DMS 273 treated with DMSO at 0.1 percent for 48 hours (cell line): ENCODE results near the gene SDE2.
"Not testable (repeated sequence)": the region's sequence is repeated elsewhere in the genome, so short reads cannot be mapped to it uniquely, and the experiment has no call there.

ENCODE experiments used
- DNase-seq: peaks from one replicate; lab custom pipeline; 2025; lab: John Stamatoyannopoulos, UW

The SDE2 gene

DNA sequence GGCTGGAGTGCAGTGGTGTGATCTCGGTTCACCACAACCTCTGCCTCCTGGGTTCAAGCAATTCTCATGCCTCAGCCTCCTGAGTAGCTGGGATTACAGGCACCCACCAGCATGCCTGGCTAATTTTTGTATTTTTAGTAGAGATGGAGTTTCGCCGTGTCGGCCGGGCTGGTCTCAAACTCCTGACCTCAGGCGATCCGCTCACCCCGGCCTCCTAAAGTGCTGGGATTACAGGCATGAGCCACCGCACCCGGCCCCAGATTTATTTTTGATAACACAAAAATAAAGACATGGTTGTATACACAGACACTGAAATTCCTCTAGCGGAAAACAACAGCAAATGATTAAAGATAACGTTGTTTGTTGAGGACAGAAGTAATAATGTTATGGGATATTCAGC is 24.0 kb downstream of the SDE2 start:
- not testable (repeated sequence) for DNase-seq

DNA sequence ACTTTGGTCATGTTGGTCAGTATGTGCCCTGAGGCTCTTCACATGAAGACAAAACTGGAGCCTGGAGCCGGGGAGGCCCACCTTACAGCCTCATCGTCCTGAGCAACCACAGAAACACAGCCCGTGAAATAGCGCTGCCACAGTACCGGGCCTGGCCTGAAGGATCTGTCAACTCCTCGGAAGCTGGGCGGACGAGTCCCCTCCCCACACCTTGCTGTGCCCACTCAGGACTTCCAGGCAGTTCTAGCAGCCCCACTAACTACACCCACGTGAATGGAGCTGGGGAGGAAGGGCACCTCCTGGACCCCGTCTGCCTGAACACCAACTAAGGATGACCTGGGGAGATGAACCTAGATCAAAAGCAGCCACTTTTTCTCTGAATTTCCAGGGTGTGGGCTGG is 24.7 kb downstream of the SDE2 start:
- DNase-seq, result no peak

DNA sequence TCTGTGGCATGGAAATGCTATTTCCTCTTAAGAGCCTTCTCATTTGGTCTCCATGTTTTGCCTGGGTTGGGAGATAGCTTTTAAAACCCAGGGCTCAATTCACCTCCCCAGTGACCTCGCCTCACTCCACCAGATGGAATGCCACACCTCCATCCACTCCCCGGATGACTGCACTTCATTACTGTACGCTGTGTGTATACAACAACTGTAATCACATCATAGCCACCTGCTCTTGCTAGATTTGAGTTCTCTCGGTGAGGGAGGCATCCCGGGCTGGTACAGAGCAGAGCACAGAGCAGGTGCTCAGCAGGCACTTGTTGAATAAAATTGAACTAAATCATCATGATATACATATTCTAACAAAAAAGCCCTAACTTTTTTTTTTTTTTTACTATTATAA is 26.0 kb downstream of the SDE2 start:
- peak; percentile 88 for DNase-seq

DNA sequence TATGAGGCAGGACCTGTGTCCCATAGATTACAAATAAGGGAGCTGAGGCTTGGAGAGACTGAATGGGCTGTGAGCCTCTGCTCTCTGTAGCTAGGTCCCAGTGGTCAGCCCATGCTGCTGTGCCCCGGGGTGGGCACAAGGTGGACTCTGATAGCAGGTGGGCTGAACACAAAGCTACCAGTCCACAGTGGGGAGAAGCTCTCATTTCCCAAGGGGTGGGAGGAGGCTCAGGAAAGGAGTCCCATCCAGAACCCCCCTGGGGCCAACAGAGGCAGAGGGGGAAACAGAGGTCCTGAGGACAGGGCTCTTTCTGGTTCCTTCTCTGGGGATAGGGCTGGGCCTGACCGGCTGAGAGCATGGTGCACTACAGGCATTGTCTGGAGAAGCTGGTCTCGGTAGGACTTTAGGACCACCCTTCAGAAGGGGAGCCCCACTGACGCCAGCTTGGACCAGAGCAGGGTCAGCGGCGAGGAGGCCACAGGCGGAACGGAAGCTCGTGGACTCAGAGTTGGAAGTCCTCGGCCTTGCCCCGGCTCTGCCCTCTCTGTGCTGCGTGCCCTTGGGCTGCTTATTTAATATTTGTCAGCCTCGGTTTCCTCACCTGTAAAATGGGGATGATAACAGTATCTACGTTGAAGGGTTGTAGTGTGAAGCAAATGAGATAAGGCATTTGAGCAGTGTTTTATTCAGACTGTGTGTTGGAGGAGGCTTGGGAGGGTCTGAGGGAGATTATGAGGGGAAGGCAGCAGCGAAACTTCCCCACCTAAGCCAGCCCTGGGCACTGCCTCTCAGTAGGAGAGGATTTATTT is 26.6 kb downstream of the SDE2 start:
- DNase-seq, result no peak

DNA sequence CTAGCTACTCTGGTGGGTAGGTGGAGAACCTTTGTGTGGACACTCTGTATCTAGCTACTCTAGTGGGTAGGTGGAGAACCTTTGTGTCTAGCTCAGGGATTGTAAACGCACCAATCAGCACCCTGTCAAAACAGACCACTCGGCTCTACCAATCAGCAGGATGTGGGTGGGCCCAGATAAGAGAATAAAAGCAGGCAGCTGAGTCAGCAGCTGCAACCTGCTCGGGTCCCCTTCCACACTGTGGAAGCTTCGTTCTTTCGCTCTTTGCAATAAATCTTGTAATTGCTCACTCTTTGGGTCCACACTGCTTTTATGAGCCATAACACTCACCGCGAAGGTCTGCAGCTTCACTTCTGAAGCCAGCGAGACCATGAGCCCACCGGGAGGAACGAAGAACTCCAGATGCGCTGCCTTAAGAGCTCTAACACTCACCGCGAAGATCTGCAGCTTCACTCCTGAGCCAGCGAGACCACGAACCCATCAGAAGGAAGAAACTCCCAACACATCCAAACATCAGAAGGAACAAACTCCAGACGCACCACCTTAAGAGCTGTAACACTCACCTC is 28.5 kb downstream of the SDE2 start:
- not testable (repeated sequence) for DNase-seq

DNA sequence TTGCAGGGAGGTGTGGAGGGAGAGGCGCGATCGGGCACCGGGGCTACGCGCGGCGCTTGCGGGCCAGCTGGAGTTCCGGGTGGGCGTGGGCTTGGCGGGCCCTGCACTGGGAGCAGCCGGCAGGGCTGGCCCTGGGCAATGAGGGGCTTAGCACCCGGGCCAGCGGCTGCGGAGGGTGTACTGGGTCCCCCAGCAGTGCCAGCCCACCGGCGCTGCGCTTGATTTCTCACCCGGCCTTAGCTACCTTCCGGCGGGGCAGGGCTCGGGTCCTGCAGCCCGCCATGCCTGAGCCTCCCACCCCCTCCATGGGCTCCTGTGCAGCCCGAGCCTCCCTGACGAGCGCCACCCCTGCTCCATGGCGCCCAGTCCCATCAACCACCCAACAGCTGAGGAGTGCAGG is 29.4 kb downstream of the SDE2 start:
- DNase-seq, result not testable (repeated sequence)

DNA sequence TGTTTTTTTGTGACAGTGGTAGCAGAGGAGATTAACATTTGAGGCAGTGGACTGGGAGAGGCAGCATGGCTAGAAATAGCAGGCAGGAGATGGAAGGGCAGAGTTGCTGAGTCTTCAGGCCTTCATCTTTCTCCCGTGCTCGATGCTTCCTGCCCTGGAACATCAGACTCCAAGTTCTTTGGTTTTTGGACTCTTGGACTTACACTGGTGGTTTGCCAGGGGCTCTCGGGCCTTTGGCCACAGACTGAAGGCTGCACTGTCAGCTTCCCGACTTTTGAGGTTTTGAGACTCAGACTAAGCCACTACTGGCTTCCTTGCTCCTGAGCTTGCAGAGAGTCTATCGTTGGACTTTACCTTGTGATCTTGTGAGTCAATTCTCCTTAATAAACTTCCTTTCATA is 33.9 kb downstream of the SDE2 start:
- DNase-seq, result no peak

DNA sequence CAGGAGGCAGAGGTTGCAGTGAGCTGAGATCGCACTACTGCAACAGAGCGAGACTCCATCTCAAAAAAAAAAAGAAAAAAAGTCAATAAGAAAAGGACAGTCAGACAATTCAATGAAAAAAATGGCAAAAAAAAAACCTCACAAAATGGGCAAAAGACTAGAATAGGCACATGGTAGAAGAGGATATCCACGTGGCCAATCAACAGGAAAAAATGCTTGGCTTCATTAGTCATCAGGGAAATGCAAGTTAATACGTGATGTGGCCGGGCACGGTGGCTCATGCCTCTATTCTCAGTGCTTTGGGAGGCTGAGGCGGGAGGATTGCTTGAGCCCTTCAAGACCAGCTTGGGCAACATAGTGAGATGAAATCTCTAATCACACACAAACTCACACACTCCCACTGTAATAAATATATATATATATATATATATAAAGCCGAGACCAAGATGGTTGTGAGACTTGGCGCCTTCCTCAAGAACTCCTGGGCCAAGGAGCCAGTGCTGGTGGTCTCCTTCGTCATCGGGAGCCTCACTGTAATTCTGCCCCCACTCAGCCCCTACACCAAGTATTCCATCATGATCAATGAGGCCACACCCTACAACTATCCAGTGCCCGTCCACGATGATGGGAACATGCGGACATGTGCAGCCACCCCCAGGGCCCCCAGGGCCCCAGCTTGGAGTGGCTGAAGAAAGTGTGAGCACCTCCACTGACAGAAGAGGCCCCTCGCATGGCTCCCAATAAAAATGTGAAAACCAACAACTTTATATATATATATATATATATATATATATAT is 35.2 kb downstream of the SDE2 start:
- DNase-seq, result no peak

DNA sequence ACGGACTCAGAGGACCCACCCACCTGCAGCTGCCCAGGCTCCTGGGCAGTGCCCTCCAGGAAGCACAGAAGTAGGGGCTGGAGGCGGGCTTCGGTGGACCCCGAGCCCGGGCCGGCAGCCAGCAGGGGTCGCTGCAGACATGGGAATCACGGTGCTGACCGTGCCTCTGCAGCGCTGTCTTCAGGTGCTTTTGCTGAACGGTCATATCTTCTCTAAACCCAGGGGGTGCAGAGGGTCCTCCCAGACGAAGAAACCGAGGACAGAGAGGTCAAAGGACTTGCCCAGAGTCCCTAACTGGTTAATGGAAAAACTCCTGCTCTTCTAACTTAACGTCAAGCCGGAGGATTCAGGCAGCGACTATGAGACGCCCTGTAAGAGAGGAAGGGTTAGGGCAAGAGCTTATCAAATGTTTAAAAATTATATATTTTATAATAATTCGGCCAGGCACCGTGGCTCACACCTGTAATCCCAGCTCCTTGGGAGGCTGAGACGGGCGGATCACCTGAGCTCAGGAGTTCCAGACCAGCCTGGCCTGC is 36.6 kb downstream of the SDE2 start:
- DNase-seq, result no peak

DNA sequence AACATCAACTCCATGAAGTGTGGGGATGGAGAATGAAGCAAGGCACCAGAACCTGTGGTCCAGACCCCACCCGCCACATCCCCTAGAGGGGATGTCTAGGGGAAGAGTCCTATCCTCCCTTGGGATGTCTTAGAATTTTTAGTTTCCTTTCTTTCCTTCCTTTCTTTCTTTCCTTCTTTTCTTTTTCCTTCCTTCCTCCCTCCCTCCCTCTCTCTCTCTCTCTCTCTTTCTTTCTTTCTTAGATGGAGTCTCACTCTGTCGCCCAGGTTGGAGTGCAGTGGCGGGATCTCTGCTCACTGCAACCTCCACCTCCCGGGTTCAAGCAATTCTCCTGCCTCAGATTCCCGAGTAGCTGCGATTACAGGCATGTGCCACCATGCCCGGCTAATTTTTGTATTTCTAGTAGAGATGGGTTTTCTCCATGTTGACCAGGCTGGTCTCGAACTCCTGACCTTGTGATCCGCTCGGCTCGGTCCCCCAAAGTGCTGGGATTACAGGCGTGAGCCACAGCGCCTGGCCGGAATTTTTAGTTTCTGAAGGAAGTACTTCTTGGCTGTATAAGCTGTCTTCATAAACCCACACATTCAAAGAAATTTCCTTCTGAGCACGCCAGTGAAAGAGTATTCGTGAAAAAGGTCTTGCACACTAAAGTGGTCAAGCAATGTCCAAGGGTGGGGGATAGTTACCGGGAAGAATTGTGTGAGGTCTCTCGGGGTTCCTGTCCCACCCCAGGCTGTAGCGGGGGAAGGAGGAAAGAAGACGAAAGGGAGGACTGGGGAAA is 37.3 kb downstream of the SDE2 start:
- no peak for DNase-seq

DNA sequence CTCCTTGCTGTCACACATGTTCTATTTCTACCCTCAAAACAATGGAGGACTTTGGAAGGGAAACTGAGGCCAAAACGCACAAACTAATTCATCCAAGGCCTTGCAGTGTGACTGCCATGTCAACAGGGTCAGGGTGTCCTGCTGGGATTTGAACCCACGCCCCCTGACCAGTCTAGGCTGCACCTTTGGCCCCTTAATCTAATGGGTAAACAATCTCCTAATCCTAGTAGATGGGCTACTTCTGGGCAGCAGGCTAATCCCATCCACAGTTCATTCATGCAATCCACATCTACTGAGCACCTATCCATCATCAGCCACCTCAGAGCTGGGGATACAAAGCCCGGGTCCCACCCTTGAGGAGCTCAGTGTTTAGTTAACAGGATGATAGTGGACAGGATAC is 41.1 kb downstream of the SDE2 start:
- no peak for DNase-seq

DNA sequence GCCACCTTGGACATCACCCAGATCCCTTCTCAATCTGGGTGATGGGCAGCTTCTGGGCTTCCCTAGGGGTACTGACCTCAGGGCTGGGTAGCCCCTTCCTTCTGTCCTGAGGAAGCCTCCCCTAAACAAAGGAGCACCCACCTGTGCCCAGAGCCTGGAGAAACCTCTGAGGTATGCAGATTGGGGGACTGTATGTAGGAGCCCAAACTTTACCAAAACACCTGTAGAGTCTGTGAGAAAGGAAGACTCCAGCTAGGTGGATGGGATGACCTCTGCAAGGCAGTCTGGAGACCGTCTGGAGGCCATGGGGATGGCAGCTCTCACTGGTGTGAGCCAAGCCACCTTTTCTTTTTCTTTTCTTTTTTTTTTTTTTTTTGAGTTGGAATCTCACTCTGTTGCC is 44.4 kb downstream of the SDE2 start:
- DNase-seq, result no peak

DNA sequence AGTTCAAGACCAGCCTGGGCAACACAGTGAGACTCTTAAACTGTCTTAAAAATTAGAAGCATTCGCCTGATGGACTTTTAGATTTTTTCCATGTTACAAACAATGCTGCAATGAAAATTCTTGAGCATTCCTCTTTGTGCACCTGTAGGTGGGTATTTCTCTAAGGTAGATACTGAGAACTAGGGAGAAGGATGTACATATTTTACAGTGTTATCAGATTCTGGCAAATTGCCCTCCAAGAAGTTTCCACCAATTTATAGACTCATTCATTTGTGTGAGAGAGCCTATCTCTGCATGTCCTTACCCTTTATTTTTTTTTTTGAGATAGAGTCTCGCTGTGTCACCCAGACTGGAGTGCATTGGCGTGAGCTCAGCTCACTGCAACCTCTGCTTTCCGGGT is 45.8 kb downstream of the SDE2 start:
- DNase-seq, result no peak

DNA sequence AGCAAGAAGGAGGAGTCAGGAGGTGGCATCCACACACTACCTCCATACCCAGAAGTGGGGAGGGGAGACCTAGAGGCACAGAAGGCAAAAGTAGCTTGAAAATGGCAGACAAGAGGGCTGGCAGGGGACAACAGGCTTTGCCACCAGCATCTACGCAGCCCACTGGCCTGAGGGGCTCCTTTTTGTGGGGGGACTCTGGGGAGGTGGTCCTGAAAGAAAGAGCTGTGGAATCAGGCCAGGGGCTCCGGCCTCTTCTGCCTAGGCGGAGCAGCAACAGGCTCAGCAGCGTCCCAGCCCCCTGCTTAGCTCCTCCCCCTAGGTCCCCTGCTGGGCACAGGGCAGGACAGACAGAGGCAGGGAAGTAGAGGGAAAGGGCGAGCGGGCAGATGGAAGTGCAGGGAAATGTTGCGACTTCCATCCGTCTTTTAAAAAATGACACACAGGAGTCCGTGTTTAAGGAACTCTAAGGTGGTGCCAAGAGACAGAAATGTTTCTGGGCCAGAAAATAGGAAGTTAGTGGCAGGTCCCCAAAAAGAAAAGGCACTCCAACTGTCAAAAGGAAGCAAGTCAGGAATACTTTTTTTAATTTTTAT is 48.1 kb downstream of the SDE2 start:
- DNase-seq, result no peak

DNA sequence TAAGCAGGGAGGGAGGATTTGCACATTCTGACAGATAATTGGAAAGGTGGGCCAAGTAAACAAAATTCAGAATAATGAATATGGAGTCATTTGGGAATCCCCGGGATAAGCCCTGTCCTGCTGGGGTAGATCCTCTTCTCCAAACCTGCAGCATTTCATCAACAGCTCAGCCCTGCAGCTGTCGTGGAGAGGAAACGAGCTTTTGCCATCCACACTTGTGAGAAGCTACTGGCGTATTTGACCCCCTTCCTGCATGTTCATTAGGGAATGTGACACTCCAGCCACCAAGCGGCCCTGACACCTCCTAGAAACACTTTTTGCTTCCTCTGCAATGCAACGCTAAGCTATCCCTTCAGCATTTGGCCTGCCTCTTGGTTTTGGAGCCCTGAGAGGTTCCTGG is 50.1 kb downstream of the SDE2 start:
- no peak for DNase-seq

DNA sequence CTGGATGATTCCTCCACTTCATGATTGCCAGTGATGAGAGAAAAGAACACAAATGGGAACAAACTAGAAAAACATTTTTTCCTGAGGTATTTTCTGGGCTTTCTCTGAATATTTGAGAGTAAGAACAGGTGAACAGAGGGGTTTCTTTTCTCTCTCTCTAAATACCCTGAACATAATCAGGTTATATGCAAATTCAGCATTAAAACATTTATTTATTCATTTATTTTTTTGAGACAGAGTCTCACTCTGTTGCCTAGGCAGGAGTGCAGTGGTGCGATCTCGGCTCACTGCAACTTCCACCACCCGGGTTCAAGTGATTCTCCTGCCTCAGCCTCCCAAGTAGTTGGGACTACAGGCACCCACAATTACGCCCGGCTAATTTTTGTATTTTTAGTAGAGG is 52.3 kb downstream of the SDE2 start:
- DNase-seq, result no peak

DNA sequence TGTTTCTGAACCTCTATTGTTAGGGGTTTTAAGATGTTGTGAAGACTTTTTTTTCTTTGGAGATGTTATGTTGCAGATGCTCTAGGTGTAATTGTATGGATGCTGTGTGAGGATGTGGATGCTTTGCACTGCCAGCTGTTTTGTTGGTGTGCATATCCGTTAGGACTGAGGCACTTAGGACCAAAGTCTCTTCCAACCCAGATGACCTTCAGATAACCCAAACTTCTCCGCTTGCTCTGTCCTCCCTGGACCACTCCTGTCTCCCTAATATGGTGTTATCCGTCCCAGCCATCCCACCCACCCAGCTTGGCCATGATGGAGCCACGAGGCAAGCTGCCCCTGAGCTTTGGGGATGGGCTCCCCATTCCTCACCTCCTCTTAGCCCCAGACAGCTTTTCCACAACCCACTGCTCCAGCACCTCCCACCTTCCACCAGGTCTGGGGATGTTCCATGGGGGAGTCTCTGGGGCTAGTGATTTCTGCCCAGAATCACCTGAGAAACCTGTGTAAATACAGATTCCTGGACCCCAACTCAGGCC is 53.0 kb downstream of the SDE2 start:
- DNase-seq, result no peak

DNA sequence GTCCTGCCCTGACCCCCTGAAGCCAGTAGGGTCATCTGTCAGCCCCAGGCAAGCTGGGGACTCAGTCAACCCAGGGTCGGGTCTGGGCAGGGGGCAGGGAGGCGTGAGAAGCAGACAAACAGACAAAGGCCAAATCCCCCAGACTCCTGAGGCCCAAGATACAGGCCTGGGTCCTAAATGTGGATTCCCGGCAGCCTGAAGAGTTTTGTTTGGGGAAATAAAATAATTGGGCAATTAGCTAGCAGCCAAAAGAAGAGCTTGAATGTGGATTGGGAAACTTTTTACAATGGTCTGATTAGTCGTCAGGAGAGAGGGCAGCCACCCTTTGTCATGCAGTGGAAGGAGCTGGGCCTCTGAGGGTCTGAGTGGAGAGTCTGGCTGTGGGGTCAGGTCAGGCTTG is 53.6 kb downstream of the SDE2 start:
- no peak for DNase-seq

DNA sequence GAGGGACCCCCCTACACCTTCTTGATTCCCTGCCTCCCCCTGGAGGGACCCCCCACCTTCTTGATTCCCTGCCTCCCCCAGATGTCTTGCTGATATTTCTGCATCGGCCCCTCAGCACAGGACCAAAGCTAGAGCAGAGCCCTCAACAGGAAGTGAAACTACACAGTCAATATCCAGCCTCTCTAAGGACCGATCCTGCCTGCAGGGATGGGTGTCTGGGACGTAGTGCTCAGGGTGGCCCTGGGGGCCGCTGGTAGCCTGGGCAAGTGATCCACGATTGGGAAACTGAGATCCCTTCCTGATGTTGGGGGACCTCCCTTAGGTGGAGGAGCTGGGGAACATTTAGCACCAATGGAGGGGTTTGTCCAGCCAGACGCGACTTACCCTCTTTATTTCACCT is 54.2 kb downstream of the SDE2 start:
- DNase-seq, result no peak

DNA sequence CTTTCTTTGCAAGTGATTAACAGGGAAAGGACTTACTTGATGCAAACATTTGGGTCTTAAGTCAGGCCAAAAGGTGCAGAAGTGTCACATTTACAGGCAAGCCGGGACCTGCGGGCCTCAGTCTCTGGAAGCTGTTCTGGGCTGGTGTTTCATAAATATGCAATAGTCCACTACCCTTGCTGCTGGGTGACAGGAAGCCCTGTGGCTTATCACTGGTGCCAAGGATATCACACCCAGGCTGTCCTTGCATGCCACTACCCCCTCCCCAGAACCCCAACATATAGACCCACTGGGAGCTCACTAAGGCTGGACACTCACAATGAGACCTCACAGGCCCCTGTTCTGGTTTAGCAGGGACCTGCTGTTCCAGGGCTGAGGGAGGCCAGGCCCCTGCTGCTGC is 54.8 kb downstream of the SDE2 start:
- no peak for DNase-seq

DNA sequence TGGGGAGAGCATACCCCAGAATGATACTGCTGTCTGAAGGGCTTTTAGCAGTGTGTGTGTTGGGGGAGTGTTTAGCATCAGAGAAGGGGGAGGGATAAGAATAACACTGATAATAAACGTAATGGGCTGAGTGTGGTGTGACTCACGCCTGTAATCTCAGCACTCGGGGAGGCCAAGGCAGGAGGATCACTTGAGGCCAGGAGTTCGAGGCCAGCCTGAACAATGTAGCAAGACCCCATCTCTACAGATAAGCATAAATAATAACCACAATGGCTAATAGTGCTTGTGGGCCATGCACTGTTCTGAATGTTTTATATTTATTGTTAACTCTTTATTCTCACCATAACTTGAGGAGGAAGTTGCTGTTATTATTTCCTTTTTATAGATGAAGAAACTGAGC is 55.6 kb downstream of the SDE2 start:
- DNase-seq, result no peak

DNA sequence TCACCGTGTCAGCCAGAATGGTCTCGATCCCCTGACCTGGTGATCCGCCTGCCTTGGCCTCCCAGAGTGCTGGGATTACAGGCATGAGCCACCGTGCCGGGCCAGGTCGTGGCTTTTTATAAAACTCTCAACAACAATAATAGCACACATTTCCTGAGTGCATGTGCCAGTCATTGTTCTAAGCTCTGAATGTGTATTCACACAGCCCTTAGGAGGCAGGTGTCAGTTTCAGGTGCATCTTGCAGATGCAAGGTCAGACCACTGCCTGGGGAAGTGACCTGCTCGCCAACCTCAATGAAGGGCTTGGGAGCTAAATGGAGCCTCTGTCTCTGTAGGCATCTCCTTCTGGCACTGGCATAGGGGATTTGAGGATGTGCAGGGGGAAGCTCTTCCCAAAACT is 56.6 kb downstream of the SDE2 start:
- DNase-seq, result no peak
